OCI-LY3 (cell line): ENCODE results near the gene SH2D3C.

Experiments
- H2AFZ ChIP-seq: fragments of 200-600, 300-600 bp; shearing (Covaris generic); 2 replicates; pipeline ENCODE4 v1.6.0; 2014; ENCODE audit warnings: antibody characterized with exemption, low read depth, low read length
- H3K27ac ChIP-seq: fragments of 200-600, 300-600 bp; sonication (generic); 2 replicates; pipeline ENCODE4 v1.5.1; 2014; ENCODE audit warnings: mild to moderate bottlenecking, low read length, moderate library complexity, mixed read lengths
- H3K27me3 ChIP-seq: fragments of 200-600, 300-600 bp; sonication (generic); 2 replicates; pipeline ENCODE4 v1.6.1; 2014; ENCODE audit warnings: low read depth, low read length, mixed read lengths
- H3K36me3 ChIP-seq: fragments of 200-600, 300-600 bp; sonication (generic); replicated peaks from 2 replicates; pipeline ENCODE3; 2014; ENCODE audit warnings: low read depth, low read length, mixed read lengths
- H3K4me1 ChIP-seq: fragments of 300-600, 200-600 bp; sonication (generic); 2 replicates; pipeline ENCODE4 v1.6.1; 2014; ENCODE audit warnings: low read length, mixed read lengths
- H3K4me2 ChIP-seq: fragments of 200-600, 300-600 bp; sonication (generic); 2 replicates; pipeline ENCODE4 v1.6.1; 2014; ENCODE audit warnings: low read length, mixed read lengths
- H3K4me3 ChIP-seq: fragments of 300-600, 200-600 bp; sonication (generic); 2 replicates; pipeline ENCODE4 v1.5.1; 2014; ENCODE audit warnings: antibody characterized with exemption, mild to moderate bottlenecking, low read length, moderate library complexity
- H3K79me2 ChIP-seq: fragments of 300-600, 200-600 bp; shearing (Covaris generic); 2 replicates; pipeline ENCODE4 v1.6.1; 2014; ENCODE audit warnings: mild to moderate bottlenecking, low read length, mixed read lengths
- H3K9ac ChIP-seq: fragments of 300-600, 200-600 bp; shearing (Covaris generic); 2 replicates; pipeline ENCODE4 v1.6.0; 2014; ENCODE audit warnings: mild to moderate bottlenecking, low read length, moderate library complexity
- H3K9me3 ChIP-seq: fragments of 200-600, 300-600 bp; shearing (Covaris generic); 2 replicates; pipeline ENCODE4 v1.6.1; 2014; ENCODE audit warnings: low read length, mixed read lengths; ENCODE audit not compliant: insufficient read depth
- H4K20me1 ChIP-seq: fragments of 200-600, 300-600 bp; sonication (generic); 2 replicates; pipeline ENCODE4 v1.6.1; 2016; ENCODE audit warnings: low read length, mixed read lengths; ENCODE audit not compliant: insufficient read depth
- CTCF ChIP-seq: fragments of 200-600, 300-600 bp; sonication (generic); IDR thresholded peaks from 2 replicates; pipeline ENCODE4 v1.5.1; 2014; ENCODE audit warnings: antibody characterized with exemption, low read length, low read depth
- EZH2phosphoT487 ChIP-seq: fragments of 200-600 bp; shearing (Covaris generic); IDR thresholded peaks from 2 replicates; pipeline ENCODE4 v1.6.1; 2018; ENCODE audit warnings: antibody characterized with exemption, mixed run types, low read depth

The SH2D3C gene

GRCh38 chr9:127714951-127715469 is 63.5 kb downstream of the SH2D3C start:
- Histone ChIP-seq H4K20me1 (no peaks in the 10 kb centered on the region; the same call in 1 of the 2 replicates), H2AFZ (peak overlapping the region; percentile 43; the same call in 1 of the 2 replicates), H3K79me2 (no peaks in the 10 kb centered on the region), H3K27me3 (no peaks in the 10 kb centered on the region), H3K4me2 (peak overlapping the region; percentile 94), H3K4me3 (peak overlapping the region; percentile 89), H3K27ac (no peak overlapping the region), H3K9me3 (no peaks in the 10 kb centered on the region), H3K36me3 (no peaks in the 10 kb centered on the region), H3K9ac (peak overlapping the region; percentile 70), H3K4me1 (peaks cover 8% of the 10 kb centered on the region)
- TF ChIP-seq EZH2phosphoT487: no peak
- no peak for TF ChIP-seq CTCF

GRCh38 chr9:127714020-127714750 is 64.3 kb downstream of the SH2D3C start:
- H3K36me3 ChIP-seq: no peaks in the 10 kb centered on the region
- H2AFZ ChIP-seq: no peak overlapping the region
- H3K4me2 ChIP-seq: peak overlapping the region; percentile 94
- H4K20me1 ChIP-seq: no peaks in the 10 kb centered on the region; the same call in 1 of the 2 replicates
- H3K27me3 ChIP-seq: no peaks in the 10 kb centered on the region
- peak overlapping the region; percentile 19; the same call in 1 of the 2 replicates for H3K9ac ChIP-seq
- TF ChIP-seq EZH2phosphoT487 (no peak), CTCF (no peak)
- H3K79me2 ChIP-seq: no peaks in the 10 kb centered on the region
- no peaks in the 10 kb centered on the region for H3K9me3 ChIP-seq
- peak overlapping the region; percentile 64 for H3K4me3 ChIP-seq
- H3K4me1 ChIP-seq: peaks cover 8% of the 10 kb centered on the region
- H3K27ac ChIP-seq: no peak overlapping the region

GRCh38 chr9:127712867-127713266 is 65.6 kb downstream of the SH2D3C start:
- Histone ChIP-seq H3K9me3 (no peaks in the 10 kb centered on the region), H3K4me2 (no peak overlapping the region), H3K27ac (no peak overlapping the region), H3K4me1 (peaks cover 8% of the 10 kb centered on the region), H3K79me2 (no peaks in the 10 kb centered on the region), H4K20me1 (no peaks in the 10 kb centered on the region; the same call in 1 of the 2 replicates), H3K9ac (no peak overlapping the region), H3K36me3 (no peaks in the 10 kb centered on the region), H2AFZ (no peak overlapping the region), H3K27me3 (no peaks in the 10 kb centered on the region), H3K4me3 (no peak overlapping the region)
- TF ChIP-seq CTCF (no peak), EZH2phosphoT487 (no peak)

GRCh38 chr9:127712371-127712770 is 66.1 kb downstream of the SH2D3C start:
- H3K4me2 ChIP-seq: no peak overlapping the region
- TF ChIP-seq EZH2phosphoT487: no peak
- TF ChIP-seq CTCF: no peak
- peaks cover 8% of the 10 kb centered on the region for H3K4me1 ChIP-seq

More at GRCh38 chr9:127712371-127712770, 66.1 kb downstream of the SH2D3C start:
- no peaks in the 10 kb centered on the region for H3K79me2 ChIP-seq
- no peak overlapping the region for H3K27ac ChIP-seq
- H4K20me1 ChIP-seq: no peaks in the 10 kb centered on the region; the same call in 1 of the 2 replicates
- H3K4me3 ChIP-seq: no peak overlapping the region
- H3K36me3 ChIP-seq: no peaks in the 10 kb centered on the region
- H3K9ac ChIP-seq: no peak overlapping the region
- no peaks in the 10 kb centered on the region for H3K9me3 ChIP-seq
- H2AFZ ChIP-seq: no peak overlapping the region
- no peaks in the 10 kb centered on the region for H3K27me3 ChIP-seq
